ENCODE measurements around the gene PRKRIP1.

The PRKRIP1 gene

DNA sequence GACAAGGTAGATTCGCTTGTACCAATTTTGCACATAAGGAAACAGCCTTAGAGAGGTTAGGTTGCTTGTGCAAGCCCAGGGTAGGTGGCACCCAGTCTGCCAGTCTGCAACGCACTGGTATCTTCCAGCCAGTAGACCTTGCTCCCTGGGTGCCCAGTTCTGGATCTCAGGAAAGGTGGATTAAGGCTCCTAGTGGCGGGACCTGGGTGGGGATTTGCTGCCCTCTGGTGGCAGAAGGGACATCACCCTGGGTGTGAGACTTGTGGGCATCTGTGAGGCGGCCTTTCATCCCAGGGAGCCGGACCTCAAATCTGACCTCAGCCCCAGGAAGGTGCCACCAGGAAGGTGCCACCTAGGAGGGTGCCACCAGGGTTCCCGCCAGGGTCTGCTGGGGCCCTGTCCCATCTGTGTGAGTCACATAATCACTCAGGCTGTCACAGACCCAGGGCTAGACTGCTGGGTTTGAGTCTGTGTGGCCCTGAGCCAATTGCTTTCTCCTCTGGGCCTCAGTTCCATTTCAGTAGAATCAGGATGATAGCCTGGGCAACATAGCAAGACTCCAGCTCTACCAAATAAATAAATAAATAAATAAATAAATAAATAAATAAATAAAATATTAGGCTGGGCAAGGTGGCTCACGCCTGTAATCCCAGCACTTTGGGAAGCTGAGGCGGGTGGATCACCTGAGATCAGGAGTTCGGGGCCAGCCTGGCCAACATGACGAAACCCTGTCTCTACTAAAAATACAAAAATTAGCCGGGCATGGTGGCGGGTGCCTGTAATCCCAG is 5.3 kb upstream of the PRKRIP1 start (continued):
- TF ChIP-seq ZNF112 (tag by site-specific recombination; IDR thresholded peaks at IDR 0.05) (no peak), FEZF1 (tag by site-specific recombination; IDR thresholded peaks at IDR 0.05) (no peak), ZSCAN23 (tag by site-specific recombination; IDR thresholded peaks at IDR 0.05) (no peak), YY2 (tag by site-specific recombination; IDR thresholded peaks at IDR 0.05) (no peak), GLIS1 (tag by site-specific recombination; IDR thresholded peaks at IDR 0.05) (0 out of 2 replicates have a peak, but pooled peaks have one; percentile 34), ZNF416 (tag by site-specific recombination; IDR thresholded peaks at IDR 0.05) (no peak), SP7 (tag by site-specific recombination; IDR thresholded peaks at IDR 0.05) (0 out of 2 replicates have a peak, but pooled peaks have one; percentile 33), KLF16 (tag by site-specific recombination; IDR thresholded peaks at IDR 0.05) (no peak), ZNF184 (tag by site-specific recombination; IDR thresholded peaks at IDR 0.05) (no peak), KLF9 (tag by site-specific recombination; IDR thresholded peaks at IDR 0.05; ENCODE audit: low read depth) (no peak), ZNF121 (tag by site-specific recombination; IDR thresholded peaks at IDR 0.05) (0 out of 2 replicates have a peak, but pooled peaks have one; percentile 37), ZNF555 (tag by site-specific recombination; conservative IDR thresholded peaks at IDR 0.05) (no peak; the same call in none of the 2 replicates), SCRT2 (tag by site-specific recombination; IDR thresholded peaks at IDR 0.05) (no peak), ZNF488 (tag by site-specific recombination; IDR thresholded peaks at IDR 0.05) (no peak), ZSCAN16 (tag by site-specific recombination; IDR thresholded peaks at IDR 0.05) (no peak), ZNF223 (tag by site-specific recombination; IDR thresholded peaks at IDR 0.05) (no peak), GLIS2 (tag by site-specific recombination; IDR thresholded peaks at IDR 0.05) (no peak), ZNF776 (tag by site-specific recombination; IDR thresholded peaks at IDR 0.05; ENCODE audit: borderline replicate concordance) (no peak), GLI4 (tag by site-specific recombination; IDR thresholded peaks at IDR 0.05) (no peak), ZNF518A (tag by site-specific recombination; conservative IDR thresholded peaks at IDR 0.05; ENCODE audit: low read depth) (peak; percentile 87), ZNF660 (tag by site-specific recombination; IDR thresholded peaks at IDR 0.05) (no peak)
- TF ChIP-seq, protein P1, sequence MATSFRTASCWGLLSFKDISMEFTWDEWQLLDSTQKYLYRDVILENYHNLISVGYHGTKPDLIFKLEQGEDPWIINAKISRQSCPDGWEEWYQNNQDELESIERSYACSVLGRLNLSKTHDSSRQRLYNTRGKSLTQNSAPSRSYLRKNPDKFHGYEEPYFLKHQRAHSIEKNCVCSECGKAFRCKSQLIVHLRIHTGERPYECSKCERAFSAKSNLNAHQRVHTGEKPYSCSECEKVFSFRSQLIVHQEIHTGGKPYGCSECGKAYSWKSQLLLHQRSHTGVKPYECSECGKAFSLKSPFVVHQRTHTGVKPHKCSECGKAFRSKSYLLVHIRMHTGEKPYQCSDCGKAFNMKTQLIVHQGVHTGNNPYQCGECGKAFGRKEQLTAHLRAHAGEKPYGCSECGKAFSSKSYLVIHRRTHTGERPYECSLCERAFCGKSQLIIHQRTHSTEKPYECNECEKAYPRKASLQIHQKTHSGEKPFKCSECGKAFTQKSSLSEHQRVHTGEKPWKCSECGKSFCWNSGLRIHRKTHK (tag by site-specific recombination; IDR thresholded peaks at IDR 0.05) = no peak
- TF ChIP-seq, protein P2, sequence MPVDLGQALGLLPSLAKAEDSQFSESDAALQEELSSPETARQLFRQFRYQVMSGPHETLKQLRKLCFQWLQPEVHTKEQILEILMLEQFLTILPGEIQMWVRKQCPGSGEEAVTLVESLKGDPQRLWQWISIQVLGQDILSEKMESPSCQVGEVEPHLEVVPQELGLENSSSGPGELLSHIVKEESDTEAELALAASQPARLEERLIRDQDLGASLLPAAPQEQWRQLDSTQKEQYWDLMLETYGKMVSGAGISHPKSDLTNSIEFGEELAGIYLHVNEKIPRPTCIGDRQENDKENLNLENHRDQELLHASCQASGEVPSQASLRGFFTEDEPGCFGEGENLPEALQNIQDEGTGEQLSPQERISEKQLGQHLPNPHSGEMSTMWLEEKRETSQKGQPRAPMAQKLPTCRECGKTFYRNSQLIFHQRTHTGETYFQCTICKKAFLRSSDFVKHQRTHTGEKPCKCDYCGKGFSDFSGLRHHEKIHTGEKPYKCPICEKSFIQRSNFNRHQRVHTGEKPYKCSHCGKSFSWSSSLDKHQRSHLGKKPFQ (tag by site-specific recombination; IDR thresholded peaks at IDR 0.05) = no peak
- TF ChIP-seq, protein P3, sequence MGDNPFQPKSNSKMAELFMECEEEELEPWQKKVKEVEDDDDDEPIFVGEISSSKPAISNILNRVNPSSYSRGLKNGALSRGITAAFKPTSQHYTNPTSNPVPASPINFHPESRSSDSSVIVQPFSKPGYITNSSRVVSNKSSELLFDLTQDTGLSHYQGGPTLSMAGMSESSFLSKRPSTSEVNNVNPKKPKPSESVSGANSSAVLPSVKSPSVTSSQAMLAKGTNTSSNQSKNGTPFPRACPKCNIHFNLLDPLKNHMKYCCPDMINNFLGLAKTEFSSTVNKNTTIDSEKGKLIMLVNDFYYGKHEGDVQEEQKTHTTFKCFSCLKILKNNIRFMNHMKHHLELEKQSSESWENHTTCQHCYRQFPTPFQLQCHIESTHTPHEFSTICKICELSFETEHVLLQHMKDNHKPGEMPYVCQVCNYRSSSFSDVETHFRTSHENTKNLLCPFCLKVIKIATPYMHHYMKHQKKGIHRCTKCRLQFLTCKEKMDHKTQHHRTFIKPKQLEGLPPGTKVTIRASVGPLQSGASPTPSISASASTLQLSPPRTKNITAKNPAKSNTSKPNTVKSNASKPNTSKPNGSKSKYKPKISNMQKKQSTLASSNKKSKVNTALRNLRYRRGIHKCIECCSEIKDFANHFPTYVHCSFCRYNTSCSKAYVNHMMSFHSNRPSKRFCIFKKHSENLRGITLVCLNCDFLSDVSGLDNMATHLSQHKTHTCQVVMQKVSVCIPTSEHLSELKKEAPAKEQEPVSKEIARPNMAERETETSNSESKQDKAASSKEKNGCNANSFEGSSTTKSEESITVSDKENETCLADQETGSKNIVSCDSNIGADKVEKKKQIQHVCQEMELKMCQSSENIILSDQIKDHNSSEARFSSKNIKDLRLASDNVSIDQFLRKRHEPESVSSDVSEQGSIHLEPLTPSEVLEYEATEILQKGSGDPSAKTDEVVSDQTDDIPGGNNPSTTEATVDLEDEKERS (tag by site-specific recombination; IDR thresholded peaks at IDR 0.05) = no peak
- TF ChIP-seq, protein P4, sequence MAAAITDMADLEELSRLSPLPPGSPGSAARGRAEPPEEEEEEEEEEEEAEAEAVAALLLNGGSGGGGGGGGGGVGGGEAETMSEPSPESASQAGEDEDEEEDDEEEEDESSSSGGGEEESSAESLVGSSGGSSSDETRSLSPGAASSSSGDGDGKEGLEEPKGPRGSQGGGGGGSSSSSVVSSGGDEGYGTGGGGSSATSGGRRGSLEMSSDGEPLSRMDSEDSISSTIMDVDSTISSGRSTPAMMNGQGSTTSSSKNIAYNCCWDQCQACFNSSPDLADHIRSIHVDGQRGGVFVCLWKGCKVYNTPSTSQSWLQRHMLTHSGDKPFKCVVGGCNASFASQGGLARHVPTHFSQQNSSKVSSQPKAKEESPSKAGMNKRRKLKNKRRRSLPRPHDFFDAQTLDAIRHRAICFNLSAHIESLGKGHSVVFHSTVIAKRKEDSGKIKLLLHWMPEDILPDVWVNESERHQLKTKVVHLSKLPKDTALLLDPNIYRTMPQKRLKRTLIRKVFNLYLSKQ (tag by site-specific recombination; IDR thresholded peaks at IDR 0.05; ENCODE audit: borderline replicate concordance) = no peak
